HG02678 (cell line): ENCODE results near the gene SNPH.

ENCODE experiments used
- ATAC-seq: cut with Tn5 transposase; IDR thresholded peaks from one replicate; pipeline ENCODE4 v1.9.1; 2021; ENCODE audit warnings: mild to moderate bottlenecking, moderate library complexity; ENCODE audit not compliant: unreplicated experiment

Gene SNPH

DNA sequence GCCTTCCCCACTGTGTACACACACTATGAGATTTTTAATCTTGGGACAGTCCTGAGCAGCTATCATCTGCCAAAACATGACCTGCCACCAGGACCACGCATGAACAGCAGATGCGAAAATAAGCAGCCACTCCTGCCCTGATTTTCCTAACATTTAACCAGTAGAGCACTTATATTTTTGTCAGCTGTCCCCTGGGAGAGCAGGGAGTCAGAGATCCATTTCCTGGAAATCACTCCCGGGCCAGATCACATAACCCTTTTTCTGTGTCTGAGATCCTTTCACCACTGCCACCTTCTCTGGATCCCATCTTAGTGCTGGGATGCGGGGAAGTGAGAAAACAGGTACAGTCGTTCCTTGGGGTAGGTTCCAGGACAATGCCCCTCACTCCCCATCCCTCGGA, 57.2 kb downstream of the SNPH start:
- ATAC-seq = no peak

DNA sequence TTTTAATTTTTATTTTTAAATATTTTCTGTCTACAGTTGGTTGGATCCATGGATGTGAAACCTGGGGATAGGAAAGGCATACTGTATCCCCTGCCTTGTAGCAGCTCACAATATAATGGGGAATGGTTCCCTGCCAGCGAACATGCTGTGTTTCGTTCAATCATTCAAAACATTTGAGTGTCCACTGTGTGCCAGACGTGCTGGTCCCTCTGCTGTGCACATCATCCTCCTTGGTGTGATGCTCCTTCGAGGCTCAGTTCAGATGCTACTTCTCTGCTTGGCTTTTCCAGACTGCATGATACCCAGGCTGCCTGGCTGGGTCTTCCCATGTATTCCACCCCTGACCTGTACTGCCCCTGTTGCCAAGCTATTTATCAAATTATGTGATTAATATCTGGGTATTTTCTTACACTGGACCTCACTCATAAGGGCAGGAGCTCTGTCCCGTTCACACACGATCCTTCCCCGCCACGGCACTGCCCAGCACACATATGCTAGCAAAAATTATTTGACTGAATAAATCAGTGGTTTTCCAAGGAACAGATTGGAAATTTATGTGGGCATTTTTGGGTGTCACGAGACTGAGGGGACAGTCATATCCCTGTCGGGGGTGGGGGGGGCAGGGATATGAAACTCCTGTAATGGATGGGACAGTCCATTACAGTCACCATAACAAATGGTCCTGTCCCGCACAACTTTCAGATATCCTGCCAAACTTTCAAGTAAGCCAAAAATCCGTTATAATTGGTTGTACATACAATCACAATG, 57.9 kb downstream of the SNPH start:
- ATAC-seq = no peak

DNA sequence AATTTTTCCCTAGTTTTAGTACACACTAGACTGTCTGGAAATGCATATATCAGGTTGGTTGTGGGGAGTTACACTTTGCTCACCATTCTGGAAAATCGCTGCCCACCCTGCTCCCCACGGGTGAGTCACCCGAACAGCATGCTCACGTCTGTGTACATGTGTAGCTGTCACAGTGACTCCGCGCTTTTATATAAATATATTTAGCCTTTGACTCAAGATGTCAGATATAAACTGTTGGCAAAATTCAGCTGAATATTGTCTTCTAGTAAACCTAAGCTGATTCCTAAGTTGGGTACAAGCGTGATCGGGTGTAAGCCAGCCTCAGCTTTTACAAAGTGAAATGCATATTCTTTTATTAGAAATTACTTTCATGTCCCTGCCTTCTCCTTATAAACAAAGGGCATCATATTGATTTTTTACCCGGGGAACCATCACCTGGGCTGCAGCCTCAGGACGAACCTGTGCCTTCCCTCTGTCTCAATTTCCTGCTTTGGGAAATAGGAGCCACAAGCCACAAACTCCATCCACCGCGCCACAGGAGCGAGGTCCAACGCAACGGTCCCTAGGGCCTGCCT, 58.6 kb downstream of the SNPH start:
- ATAC-seq = no peak

DNA sequence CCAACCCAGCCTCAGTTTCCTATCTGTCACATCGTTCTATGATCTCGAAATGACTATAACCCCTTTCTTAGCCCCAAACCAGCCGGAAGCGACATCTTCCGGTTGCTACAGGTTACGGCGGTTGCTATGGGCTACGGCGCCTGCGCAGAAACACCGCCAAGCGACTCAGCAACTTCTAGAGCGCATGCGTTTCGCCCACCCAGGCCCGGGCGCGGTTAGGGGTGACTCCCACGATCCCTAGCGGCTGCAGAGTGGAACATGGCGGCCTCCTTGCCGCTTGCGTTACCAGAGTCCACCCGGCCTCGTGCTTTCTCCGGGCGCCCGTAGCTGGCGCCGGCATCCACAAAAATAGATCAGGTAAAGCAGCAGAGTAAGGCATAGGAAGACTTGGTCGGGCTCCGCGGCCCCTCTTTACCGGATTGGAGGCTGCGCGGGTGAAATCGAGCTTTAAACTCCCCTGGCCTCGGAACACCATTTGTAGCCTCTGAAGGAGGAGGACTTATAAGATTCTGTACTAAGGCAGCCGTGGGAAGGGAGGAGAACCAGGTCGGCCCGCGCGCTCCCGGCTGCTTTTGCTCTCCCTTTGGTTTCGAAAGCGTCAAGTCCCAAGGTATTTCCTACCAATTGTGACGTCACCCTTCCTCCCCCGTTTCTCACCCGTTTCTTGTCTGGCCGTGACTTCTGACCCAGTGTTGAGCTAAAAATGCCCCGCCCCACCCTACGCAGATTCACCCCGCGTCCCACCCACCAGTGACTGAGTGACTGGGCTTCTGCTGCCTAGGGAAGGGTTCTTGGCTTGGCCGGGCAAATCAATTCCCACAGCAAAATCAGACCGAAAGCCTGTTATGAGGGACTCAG, 59.3 kb downstream of the SNPH start:
- ATAC-seq = peak; percentile 84

DNA sequence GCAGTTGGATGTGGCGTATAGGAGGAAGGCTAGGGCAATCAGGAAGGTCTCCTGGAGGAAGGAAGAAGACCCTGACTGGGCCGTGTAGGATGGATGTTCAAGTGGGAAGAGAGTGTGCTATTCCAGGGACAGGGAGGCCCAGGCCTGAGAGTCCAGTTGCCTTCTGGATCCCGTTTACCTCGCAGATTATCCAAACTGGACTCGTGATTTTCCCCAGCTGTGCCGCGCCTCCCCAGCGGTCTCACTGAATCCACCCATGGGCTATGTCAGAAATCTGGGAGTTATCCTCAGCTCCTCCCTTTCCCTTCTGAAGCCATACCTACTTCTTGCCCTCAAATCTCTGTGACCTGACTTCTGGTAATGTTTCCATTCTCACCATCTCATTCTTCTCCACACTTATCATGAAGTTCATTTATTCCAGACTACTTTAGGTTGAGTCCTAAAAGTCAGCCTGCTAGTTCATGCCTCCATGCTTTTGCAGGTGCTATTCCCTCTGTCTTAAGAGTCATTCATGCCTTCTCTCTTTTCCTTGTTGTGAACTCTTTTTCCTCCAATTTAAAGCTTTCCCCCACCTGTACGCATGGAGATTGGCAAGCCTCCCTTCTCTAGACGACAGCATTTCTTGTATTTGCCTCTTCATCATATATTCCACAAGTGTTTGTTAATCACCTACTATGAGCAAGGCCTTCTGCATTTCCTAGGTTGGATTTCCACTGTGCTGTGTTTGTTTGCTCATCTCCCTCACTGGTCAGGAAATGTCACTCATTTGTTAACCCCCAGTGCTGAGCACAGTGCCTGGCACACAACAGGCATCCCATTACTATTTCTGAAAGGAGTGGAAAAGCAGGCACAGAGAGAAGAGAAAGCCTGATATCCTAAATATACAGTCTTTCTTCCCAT, 60.2 kb downstream of the SNPH start:
- no peak for ATAC-seq

DNA sequence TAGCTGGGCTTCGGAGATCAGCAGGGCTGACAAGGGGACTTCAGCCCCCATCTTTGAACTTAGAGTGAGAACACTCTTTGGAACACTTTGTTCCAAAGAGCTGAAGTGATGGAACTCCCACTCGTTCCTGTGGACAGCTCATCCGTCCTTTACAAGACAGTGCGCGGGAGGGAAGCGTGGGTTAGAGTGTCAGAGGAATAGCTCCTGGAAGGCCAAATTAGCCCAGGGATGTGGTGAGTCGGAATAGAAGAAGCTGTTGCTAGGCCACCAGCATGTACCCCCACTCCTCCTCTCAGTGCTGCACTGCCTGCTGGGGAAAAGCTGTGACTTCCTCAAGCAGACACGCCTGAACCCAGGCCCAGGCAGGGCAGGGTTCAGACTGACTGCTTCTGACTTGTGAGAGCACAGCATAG, 61.2 kb downstream of the SNPH start:
- ATAC-seq = no peak

DNA sequence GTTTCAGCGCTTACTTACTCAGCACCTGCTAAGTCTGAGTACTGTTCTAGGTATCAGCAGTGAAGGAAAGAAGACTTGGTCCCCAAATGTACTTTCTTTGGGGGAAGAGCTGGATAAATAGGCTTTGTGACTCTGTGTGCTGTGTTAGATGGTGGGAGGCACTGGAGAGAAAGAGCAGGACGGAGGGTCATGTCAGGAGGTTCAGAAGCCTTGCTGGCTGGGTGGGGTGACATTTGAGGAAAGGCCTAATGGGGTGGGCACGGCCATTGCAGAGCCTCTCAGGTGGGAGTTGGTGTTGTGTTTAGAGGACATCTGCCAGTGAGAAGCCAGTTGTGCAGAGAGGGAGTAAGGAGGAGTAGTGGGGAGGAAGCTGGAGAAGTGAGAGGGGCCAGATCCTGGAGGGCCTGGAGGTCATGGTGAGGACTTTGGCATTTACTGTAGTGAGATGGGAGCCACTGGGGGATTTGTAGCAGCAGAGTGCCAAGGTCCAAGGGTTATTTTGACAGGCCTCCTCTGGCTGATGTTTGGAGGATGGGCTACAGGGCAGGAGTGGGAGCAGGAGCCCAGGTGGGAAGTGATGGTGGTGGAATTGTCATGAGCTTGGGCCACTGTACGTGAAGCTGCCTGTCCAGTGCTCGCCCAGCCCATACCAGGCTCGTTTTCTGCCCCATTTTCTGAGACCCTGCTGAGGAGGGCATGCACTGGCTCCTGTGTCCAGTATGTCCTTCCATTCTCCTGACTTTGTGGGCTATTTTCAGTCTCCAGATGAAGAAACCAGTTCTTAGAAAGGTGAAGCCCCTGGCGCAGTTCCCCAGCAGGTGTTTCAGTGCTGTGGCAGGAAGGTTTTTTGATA, 62.0 kb downstream of the SNPH start:
- ATAC-seq = no peak

DNA sequence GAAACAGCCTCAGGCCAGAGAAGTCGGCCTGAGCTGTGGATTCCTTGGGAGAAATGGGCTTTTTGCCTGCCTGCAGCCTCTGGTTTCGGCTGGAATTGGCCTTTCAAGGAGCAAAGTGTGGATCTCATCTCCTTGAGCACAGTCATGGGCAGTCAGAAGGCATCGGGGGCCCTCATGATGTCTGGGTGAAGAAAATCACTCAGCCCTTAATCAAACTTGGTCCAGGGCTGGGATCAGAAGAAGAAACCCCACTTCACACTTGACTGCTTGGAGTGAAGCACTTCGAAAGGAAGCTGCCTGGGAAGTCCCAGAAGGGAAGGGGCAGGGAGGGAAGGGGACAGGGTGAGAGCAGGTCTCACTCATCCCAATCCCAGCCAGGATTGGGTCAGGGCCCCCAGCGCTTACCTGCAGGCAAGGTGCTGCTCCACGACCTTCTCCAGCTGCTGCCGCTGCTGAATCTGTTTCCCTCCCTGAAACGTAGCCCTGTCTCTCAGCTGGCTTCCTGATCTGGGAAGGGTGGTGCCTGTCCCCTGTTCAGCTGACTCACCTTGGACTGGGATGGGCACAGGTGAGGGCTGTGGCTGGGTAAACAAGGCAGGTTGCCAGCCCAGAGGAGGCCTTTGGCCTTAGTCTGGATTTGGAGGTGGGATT, 62.7 kb downstream of the SNPH start, which contains the start of gene SDCBP2:
Gene SDCBP2, minus strand, starts transcription at position 460 of the 651 bp plus-strand sequence. CDS start 8,723 bp downstream, outside the sequence.
- no peak for ATAC-seq

DNA sequence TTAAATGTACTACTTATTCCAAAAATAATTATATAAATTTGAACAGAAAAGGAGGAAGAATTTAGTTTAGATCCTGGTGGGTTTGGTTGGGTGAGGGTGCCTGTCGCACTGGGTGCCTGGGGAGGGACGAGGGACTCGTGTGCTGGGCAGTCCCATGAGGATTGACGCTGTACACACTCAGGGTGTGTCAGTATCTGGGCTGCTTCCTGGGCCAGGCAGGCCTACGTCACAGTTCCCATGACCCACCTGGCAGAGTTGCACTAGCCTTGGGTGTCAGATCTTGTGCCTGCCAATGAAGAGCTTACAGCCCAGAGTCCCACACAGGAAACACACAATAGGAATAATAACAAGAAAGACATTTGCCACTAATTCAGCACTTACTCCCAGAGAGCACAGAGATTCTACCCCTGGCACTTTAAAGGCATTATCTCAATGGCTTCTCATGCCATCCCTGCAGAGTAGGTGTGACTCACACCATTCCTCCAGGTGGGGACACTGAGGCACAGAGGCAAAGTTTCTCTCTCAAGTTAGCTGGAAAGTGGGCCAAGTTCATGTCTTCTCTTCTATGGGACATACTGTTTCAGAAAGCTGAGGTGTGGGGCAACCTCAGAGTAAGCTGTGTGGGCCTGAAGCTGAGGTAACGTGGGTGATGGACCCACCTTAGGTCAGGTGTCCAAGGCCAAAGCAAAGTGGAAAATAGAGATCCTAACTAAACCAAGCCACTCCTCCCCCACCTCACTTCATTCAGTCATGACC, 64.2 kb downstream of the SNPH start:
- ATAC-seq = no peak

DNA sequence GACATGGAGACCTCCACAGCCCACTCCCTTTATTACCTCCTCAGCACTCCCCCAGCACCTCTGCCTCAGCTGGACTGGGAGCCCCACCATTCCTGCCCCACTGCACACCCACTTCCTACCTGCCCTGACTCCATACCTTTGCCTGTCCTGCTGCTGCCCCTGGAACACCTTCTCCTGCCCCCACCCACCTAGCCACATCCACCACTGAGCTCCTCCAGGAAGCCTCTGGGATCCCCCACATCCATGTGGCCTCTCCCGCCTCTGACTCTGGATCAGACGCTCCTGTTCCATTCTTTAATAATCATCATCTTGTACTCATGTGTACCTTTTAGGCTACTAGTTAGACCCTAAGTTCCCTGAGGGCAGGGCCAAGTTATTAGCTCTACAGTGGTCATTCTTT, 65.0 kb downstream of the SNPH start:
- no peak for ATAC-seq

DNA sequence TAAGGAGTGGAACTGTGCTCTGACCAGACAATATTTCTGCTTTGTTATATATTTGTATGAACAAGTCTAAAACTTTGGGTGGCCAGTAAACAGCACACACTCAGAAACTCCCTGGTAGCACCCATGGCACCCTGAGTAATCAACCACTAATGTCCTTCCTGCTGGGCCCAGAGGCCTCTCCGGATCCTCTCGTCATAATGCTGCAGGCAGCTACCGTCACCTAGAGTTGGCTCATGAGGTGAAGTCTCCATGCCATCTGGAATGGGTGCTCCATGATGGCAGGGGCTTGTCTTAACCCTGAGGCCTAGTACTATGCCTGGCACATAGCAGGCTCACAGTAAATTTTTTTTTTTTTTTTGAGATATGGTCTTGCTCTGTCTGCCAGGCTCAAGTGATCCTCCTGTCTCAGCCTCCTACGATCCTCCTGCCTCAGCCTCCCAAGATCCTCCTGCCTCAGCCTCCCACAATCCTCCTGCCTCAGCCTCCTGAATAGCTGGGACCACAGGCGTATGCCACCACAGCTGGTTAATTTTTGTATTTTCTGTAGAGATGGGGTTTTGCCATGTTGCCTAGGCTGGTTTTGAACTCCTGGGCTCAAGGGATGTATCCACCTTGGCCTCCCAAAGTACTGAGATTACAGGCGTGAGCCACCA, 65.8 kb downstream of the SNPH start:
- no peak for ATAC-seq

DNA sequence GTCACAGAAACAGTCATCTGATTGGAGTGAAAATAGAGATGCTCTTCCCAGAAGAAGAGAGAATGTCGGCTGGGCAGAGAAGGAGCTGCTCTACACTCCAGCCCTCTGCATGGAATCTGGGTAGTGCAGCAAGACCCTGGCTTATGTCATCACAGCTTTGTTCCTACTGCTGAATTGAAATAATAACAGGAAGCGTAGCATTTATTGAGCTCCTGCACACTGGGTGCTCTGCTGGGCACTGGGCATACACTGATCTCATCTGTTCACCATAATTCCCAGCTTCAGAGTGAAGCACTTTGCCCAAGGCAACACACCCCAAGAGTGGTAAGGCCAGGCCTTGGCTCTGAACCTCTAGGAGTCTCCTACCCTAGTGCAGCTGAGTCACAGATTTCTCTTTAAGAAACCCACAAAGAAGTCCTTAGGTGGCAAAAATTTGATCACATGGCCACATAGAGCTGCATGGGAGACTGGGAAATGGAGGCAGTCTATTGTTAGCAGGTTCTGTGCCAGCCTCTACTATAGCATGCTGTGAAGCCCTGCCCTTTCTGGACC, 66.7 kb downstream of the SNPH start:
- no peak for ATAC-seq

DNA sequence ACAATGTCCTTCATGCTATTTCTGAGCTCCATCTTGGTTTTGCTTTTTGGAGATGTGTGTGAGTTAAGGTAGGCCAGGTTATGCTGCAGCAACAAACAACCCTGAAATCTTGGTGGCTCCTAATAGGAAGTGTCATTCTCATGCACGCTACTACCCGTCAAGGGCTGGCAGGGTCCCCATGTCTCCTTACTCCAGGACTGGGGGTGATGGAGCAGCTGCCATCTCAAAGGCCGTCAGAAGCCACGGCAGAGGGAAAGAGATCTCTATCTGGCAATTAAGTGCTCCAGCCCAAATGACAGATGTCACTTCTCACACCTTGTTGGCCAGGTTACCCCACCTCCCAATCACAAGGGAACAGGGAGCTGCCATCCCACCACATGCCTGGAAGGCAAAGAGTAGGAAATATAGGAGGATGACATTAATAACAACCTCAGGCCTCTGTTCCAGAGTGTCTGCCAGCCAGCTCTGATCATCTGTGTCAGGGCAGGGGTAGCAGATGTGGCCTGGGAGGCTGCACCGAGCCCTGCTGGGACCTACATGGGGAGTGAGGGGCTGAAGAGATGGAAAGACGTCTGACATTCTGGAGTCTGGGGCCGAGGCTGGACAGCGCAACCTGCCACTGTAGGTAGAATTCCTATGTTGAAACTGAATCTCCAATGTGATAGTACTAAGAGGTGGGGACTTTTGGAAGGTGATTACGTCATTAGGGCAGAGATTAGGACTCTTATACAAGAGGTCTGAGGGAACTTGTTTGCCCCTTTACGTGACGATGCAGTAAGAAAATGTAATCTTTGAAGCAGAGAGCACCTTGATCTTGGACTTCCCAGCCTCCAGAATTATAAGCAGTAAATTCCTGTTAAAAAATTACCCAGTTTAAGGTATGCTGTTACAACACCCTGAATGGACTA, 67.6 kb downstream of the SNPH start:
- no peak for ATAC-seq

DNA sequence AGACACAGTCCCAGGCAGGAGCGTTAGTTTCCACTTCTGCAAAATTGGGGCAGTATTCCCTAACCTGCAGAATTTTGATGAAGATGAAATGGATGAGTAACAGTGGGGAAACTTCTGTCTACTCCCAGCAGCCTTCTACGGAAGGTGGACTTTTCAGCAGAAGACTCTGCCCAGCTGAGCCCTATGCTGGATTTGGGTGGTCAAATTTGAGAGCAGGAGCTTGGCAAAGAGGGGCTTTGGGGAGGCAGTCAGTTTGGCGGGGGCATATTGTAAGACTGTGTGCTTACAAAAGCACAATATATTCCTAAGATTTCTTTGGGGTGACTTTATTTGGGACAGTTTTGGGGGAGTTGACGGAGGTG, 68.3 kb downstream of the SNPH start:
- no peak for ATAC-seq

DNA sequence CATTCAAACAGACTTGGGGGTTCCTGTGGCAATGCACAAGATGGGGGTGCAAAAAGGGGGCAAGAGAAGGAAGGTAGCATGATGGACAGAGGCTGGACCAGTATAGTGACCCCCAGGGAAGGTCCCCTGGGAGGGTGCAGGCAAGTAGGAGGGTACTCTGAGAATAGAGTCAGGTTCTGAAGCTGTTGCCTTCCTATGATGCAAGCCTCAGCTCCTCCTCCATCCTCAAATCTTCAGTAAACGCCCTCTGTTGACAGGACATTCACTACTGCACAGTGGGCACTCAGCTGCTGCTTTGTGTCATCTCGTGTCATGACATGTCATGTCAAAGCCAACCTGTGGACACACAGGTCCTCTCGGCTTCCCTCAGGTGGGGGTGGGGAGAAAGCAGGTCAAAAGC, 68.7 kb downstream of the SNPH start:
- ATAC-seq = no peak

DNA sequence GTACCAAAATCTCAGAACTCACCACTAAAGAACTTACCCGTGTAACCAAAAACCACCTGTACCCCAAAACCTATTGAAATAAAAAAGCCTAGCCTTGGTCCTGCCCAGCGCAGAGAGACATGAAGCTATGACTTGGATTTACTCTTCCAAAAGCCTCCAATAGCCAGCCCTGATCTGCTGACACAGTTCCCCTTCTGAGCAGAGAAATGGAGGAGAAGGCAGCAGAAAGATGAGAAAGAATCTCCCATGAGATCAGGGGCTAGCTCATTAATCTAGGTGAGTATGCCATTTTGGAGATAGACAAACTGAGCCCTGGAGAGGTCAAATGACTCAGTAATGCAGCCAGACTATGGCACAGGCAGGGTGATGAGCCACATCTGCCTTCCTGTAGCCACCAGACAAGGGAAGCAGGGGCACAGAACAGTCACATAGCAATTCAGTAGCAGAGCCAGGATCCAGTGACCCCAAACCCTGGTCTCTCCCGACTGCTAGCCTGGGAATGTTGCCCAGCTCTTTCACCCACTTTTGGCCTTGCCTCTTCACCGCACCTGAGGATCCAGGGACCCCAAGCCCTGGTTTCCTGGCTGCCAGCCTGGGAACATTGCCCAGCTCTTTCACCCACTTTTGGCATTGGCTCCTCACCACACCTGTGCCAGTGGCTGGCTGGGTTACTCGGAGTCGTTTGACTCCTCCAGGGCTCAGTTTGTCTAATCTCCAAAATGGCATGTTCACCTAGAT, 70.0 kb downstream of the SNPH start:
- ATAC-seq = no peak
